Endothelial cell of umbilical vein (primary cell): ENCODE measurements around the gene MEF2C. TPM values are rescaled to one million over a fixed set of nuclear protein-coding genes. Genes with fewer than 3 reads are reported as not detected.
"Not testable (repeated sequence)": the region's sequence is repeated elsewhere in the genome, so short reads cannot be mapped to it uniquely, and the experiment has no call there.

Experiments
- BruUV-seq: library from RNA; stranded (reverse); fragments of 400-500 nt; replicated peaks from 2 replicates; lab custom pipeline; 2021; lab: Mats Ljungman, UMichigan
- CTCF ChIA-PET: fragments of 300-600, 350-600 bp; sonication (Branson Sonifier 250); formaldehyde crosslinking; loops from one replicate; lab custom pipeline; 2021; ENCODE audit warnings: antibody characterized with exemption, inconsistent platforms; lab: Charles Lee
- POLR2A ChIA-PET: fragments of 300-600, 350-600 bp; sonication (Branson Sonifier 250); formaldehyde crosslinking; loops from one replicate; lab custom pipeline; 2021; ENCODE audit warnings: antibody characterized with exemption, inconsistent platforms; lab: Charles Lee
- DNase-seq: peaks from one replicate; pipeline ENCODE4 v3.0.0-alpha.2; 2011; ENCODE audit warnings: low read depth, low spot score
- FAIRE-seq: peaks from 2 replicates; lab custom pipeline; 2011; peaks lifted over from hg19 to GRCh38; lab: Jason Lieb, UNC
- H2AFZ ChIP-seq: 2 replicates; pipeline ENCODE4 v1.6.0; 2012; ENCODE audit warnings: low read depth, low read length, control low read depth, inconsistent platforms
- H3K27ac ChIP-seq: 2 replicates; pipeline ENCODE4 v1.5.1; 2011; ENCODE audit warnings: low read depth, mild to moderate bottlenecking, control low read depth, low read length, moderate library complexity; ENCODE audit not compliant: insufficient read depth
- H3K27me3 ChIP-seq, 2 experiments: 2 replicates each; pipeline versions ENCODE4 v1.6.0 to v1.6.1; 2011; ENCODE audit warnings: low read length in 2 of 2, mixed read lengths in 1 of 2; ENCODE audit not compliant: control insufficient read depth in 2 of 2, insufficient read depth in 2 of 2
- H3K36me3 ChIP-seq, 2 experiments: 2 replicates in 1 of 2; 3 replicates in 1 of 2; pipeline ENCODE4 v1.5.1; 2011; ENCODE audit warnings: low read length in 2 of 2, mild to moderate bottlenecking in 1 of 2, moderate library complexity in 1 of 2; ENCODE audit not compliant: control insufficient read depth in 2 of 2, insufficient read depth in 2 of 2; ENCODE audit errors: extremely low read depth in 1 of 2
- H3K4me1 ChIP-seq: 3 replicates; pipeline ENCODE4 v1.5.1; 2011; ENCODE audit warnings: mild to moderate bottlenecking, low read length; ENCODE audit not compliant: control insufficient read depth, insufficient read depth; ENCODE audit errors: extremely low read depth
- H3K4me2 ChIP-seq: 2 replicates; pipeline ENCODE4 v1.6.1; 2011; ENCODE audit warnings: low read length, control low read depth, mixed read lengths; ENCODE audit not compliant: insufficient read depth
- H3K4me3 ChIP-seq, 3 experiments: fragments of 200-600 bp in 1 of 3; sonication (generic), shearing (Covaris generic) in 1 of 3; replicated peaks in 1 of 3; 2 replicates each; pipeline ENCODE4 v1.5.1; 2011 to 2016; ENCODE audit warnings: control low read depth in 3 of 3, low read length in 3 of 3, mild to moderate bottlenecking in 2 of 3, inconsistent platforms in 1 of 3, low read depth in 1 of 3, moderate library complexity in 1 of 3; ENCODE audit not compliant: insufficient read depth in 1 of 3
- H3K79me2 ChIP-seq: 2 replicates; pipeline ENCODE4 v1.6.0; 2012; ENCODE audit warnings: low read length, inconsistent platforms; ENCODE audit not compliant: control insufficient read depth, insufficient read depth
- H3K9ac ChIP-seq: replicated peaks from 2 replicates; pipeline ENCODE3; 2011; ENCODE audit warnings: low read length, control low read depth; ENCODE audit not compliant: insufficient read depth; ENCODE audit errors: extremely low read depth
- H3K9me1 ChIP-seq: replicated peaks from 3 replicates; pipeline ENCODE4 v1.6.0; 2011; ENCODE audit warnings: mild to moderate bottlenecking, low read length; ENCODE audit not compliant: control insufficient read depth, insufficient read depth; ENCODE audit errors: extremely low read depth
- H3K9me3 ChIP-seq: replicated peaks from 2 replicates; pipeline ENCODE4 v1.5.1; 2012; ENCODE audit warnings: low read length, inconsistent platforms; ENCODE audit not compliant: control insufficient read depth, insufficient read depth
- H4K20me1 ChIP-seq: replicated peaks from 2 replicates; pipeline ENCODE3; 2011; ENCODE audit warnings: mild to moderate bottlenecking, low read length; ENCODE audit not compliant: control insufficient read depth, insufficient read depth; ENCODE audit errors: extremely low read depth
- EZH2 ChIP-seq: IDR thresholded peaks from 2 replicates; pipeline ENCODE4 v1.6.1; 2012; ENCODE audit warnings: borderline replicate concordance, low read depth, mild to moderate bottlenecking, moderate library complexity, low read length, inconsistent platforms; ENCODE audit not compliant: severe bottlenecking
- FOS ChIP-seq: IDR thresholded peaks from 2 replicates; pipeline ENCODE4 v1.6.1; 2011; ENCODE audit warnings: mild to moderate bottlenecking, low read length, moderate library complexity, borderline replicate concordance; ENCODE audit not compliant: insufficient read depth
- GATA2 ChIP-seq: IDR thresholded peaks from 2 replicates; pipeline ENCODE4 v1.7.0; 2011; ENCODE audit warnings: low read depth, mild to moderate bottlenecking, moderate library complexity, mixed read lengths, low read length; ENCODE audit not compliant: insufficient read length, insufficient read depth
- JUN ChIP-seq: IDR thresholded peaks from 2 replicates; pipeline ENCODE4 v1.6.1; 2011; ENCODE audit warnings: borderline replicate concordance, low read depth; ENCODE audit not compliant: insufficient read length, insufficient read depth
- MYC ChIP-seq: IDR thresholded peaks from one replicate; pipeline ENCODE4 v1.6.1; 2011; ENCODE audit warnings: mild to moderate bottlenecking, low read depth, low read length
- POLR2A ChIP-seq: IDR thresholded peaks from 2 replicates; pipeline ENCODE4 v1.6.1; 2012; ENCODE audit warnings: low read depth, mild to moderate bottlenecking, control low read depth, low read length
- POLR2AphosphoS5 ChIP-seq: IDR thresholded peaks from 2 replicates; pipeline ENCODE4 v1.6.1; 2012; ENCODE audit warnings: low read depth, mild to moderate bottlenecking, control low read depth, low read length, moderate library complexity; ENCODE audit not compliant: insufficient read depth
- dilution Hi-C: fragments of 300-500 bp; cut with MboI; formaldehyde crosslinking; loops from one replicate; pipeline ENCODE4 v1.15.0; 2019; ENCODE audit warnings: low sequenced_read_pairs; ENCODE audit not compliant: extremely low pct_ligation_motif_present
- intact Hi-C: fragments of 100-400 bp; cut with micrococcal nuclease; formaldehyde crosslinking; loops from one replicate; pipeline ENCODE4 v1.10.0; 2022
- polyA plus RNA-seq, 4 experiments: library from polyadenylated mRNA; depleted of rRNA in 3 of 4; stranded (reverse) in 3 of 4; unstranded in 1 of 4; fragments of >200 nt; gene quantifications; 2 replicates each; pipeline versions ENCODE4 v1.2.1 to v1.2.3, GENCODE V29; 2011 to 2012; ENCODE audit warnings: missing spikeins in 1 of 4
- total RNA-seq: library from RNA; stranded (reverse); gene quantifications from 2 replicates; pipeline ENCODE4 v1.2.3, GENCODE V29; 2021
- TF ChIP-seq, protein P1 (sequence below), 2 donors: IDR thresholded peaks; 1 replicate in 1 of 2; 2 replicates in 1 of 2; pipeline ENCODE4 v1.5.1; 2011; ENCODE audit warnings: low read length in 2 of 2, mild to moderate bottlenecking in 2 of 2, moderate library complexity in 2 of 2, control low read depth in 1 of 2, inconsistent platforms in 1 of 2, low read depth in 1 of 2; ENCODE audit not compliant: insufficient read depth in 1 of 2; ENCODE audit errors: extremely low read depth in 1 of 2
- TF ChIP-seq, protein P2 (sequence below): IDR thresholded peaks from 2 replicates; pipeline ENCODE4 v1.6.1; 2011; ENCODE audit not compliant: insufficient read depth, insufficient read length

Gene MEF2C
- total and polyA plus RNA-seq, 2 donors (not counting 3 experiments of a cell fraction or from before 2014, with no cell fraction given) = 21.2 to 67.7 TPM

DNA sequence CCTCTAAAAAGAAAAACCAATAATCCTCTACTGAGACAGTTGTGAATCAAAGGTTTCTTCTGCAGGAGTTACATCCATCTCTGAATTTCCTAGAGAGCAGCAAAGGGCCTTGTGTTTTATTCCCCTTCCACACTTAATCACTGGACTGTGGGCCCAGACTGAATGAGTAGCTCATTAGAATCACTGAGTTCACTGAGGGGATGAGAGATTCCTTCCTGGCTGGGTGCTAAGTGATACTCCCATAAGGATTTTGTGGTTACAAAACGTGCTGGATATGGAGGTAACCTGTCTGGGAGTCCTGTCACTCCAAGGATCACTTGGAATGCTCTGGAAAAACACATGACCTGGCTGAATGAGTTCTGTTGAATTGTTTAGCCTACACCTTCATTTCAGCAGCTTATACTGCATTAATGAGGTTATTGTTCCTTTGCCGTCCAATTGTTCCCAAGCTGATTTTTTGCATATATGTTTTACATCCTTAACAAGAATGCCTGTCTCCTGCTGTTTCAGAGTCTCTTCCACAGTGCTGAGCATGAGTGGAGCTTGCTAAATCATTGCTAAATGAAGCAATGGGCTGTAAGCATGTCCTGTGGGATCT lies 82.9 kb downstream of the MEF2C start:
- Histone ChIP-seq H3K9me3 (no peaks in the 10 kb centered on the region), H3K27ac (no peak overlapping the region), H3K9me1 (no peaks in the 10 kb centered on the region), H2AFZ (no peak overlapping the region), H4K20me1 (no peaks in the 10 kb centered on the region), H3K79me2 (no peaks in the 10 kb centered on the region), H3K4me3 (no peak overlapping the region), H3K4me2 (no peak overlapping the region), H3K36me3 (peaks cover 0 to 2% of the 10 kb centered on the region in 2 experiments), H3K4me1 (no peaks in the 10 kb centered on the region), H3K27me3 (no peaks in the 10 kb centered on the region), H3K9ac (no peak overlapping the region)
- DNase-seq = no peak
- BruUV-seq = no TSS peak
- POLR2A ChIA-PET = no interaction called here
- dilution Hi-C loops (no loop called here), intact Hi-C loops (no loop called here)
- CTCF ChIA-PET = interaction anchor here (1.1 to 2.2 kb wide), 3 partner anchors 11 to 70 kb away, joined by 4 to 7 read pairs (median 5); no protein-coding TSS in a partner anchor
- FAIRE-seq = no peak
- TF ChIP-seq, protein P1, sequence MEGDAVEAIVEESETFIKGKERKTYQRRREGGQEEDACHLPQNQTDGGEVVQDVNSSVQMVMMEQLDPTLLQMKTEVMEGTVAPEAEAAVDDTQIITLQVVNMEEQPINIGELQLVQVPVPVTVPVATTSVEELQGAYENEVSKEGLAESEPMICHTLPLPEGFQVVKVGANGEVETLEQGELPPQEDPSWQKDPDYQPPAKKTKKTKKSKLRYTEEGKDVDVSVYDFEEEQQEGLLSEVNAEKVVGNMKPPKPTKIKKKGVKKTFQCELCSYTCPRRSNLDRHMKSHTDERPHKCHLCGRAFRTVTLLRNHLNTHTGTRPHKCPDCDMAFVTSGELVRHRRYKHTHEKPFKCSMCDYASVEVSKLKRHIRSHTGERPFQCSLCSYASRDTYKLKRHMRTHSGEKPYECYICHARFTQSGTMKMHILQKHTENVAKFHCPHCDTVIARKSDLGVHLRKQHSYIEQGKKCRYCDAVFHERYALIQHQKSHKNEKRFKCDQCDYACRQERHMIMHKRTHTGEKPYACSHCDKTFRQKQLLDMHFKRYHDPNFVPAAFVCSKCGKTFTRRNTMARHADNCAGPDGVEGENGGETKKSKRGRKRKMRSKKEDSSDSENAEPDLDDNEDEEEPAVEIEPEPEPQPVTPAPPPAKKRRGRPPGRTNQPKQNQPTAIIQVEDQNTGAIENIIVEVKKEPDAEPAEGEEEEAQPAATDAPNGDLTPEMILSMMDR (IDR thresholded peaks at IDR 0.05; ENCODE audit: extremely low read depth in 1 of 2, insufficient read depth in 1 of 2, low read depth in 1 of 2, low read length in 2 of 2) = no peak
- TF ChIP-seq FOS (no peak), EZH2 (no peak), GATA2 (no peak), JUN (no peak), POLR2AphosphoS5 (no peak), POLR2A (no peak), MYC (no peak)
- TF ChIP-seq, protein P2, sequence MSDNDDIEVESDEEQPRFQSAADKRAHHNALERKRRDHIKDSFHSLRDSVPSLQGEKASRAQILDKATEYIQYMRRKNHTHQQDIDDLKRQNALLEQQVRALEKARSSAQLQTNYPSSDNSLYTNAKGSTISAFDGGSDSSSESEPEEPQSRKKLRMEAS = no peak

DNA sequence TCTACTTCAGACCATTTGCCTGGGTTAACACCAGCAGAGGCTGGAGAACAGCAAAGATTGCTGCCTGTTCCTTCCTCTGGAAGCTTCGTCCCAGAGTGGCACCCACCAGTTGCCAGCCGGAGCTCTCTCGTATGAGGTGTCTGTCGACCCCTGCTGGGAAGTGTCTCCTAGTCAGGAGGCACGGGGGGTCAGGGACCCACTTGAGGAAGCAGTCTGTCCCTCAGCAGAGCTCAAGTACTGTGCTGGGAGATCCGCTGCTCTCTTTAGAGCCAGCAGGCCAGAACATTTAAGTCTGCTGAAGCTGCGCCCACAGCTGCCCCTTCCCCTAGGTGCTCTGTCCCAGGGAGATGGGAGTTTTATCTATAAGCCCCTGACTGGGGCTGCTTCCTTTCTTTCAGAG lies 84.1 kb downstream of the MEF2C start:
- H3K4me3 ChIP-seq, H3K4me1 ChIP-seq, FAIRE-seq, intact Hi-C loops, H3K9me1 ChIP-seq, H3K9ac ChIP-seq, dilution Hi-C loops, H3K36me3 ChIP-seq, H2AFZ ChIP-seq, H3K27me3 ChIP-seq, POLR2A ChIA-PET, BruUV-seq, H3K79me2 ChIP-seq, H3K9me3 ChIP-seq, H3K27ac ChIP-seq, DNase-seq, H3K4me2 ChIP-seq, H4K20me1 ChIP-seq: not testable (repeated sequence)
- CTCF ChIA-PET = interaction anchor here (1.1 to 2.2 kb wide), 3 partner anchors 10 to 21 kb away, joined by 3 to 7 read pairs (median 4); no protein-coding TSS in a partner anchor

DNA sequence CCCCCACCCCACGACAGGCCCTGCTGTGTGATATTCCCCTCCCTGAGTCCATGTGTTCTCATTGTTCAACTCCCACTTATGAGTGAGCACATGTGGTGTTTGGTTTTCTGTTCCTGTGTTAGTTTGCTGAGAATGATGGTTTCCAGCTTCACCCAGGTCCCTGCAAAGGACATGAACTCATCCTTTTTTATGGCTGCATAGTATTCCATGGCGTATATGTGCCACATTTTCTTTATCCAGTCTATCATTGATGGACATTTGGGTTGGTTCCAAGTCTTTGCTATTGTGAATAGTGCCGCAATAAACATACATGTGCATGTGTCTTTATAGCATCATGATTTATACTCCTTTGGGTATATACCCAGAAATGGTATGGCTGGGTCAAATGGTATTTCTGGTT lies 89.2 kb downstream of the MEF2C start:
- H3K27ac ChIP-seq, dilution Hi-C loops, H3K79me2 ChIP-seq, POLR2A ChIA-PET, H3K36me3 ChIP-seq, CTCF ChIA-PET, H4K20me1 ChIP-seq, H3K27me3 ChIP-seq, FAIRE-seq, H3K4me2 ChIP-seq, H3K9ac ChIP-seq, H3K4me1 ChIP-seq, H3K4me3 ChIP-seq, H3K9me3 ChIP-seq, H2AFZ ChIP-seq, DNase-seq, BruUV-seq, intact Hi-C loops, H3K9me1 ChIP-seq: not testable (repeated sequence)
